Liver (tissue), 3 donors: ENCODE measurements around the gene CACNA1I.

Source experiments
- EGR1 ChIP-seq, 2 donors: IDR thresholded peaks; 2 replicates each; pipeline ENCODE4 v1.6.1; 2016 to 2018; ENCODE audit warnings: antibody characterized with exemption in 2 of 2, low read depth in 2 of 2
- TAF1 ChIP-seq: conservative IDR thresholded peaks from 2 replicates; pipeline ENCODE4 v1.6.1; 2016; ENCODE audit warnings: antibody characterized with exemption, mild to moderate bottlenecking
- ZBTB33 ChIP-seq: IDR thresholded peaks from 2 replicates; pipeline ENCODE4 v1.6.1; 2016; ENCODE audit warnings: antibody characterized with exemption
- TF ChIP-seq, protein P1 (sequence below): fragments of 150-350 bp; IDR thresholded peaks from 2 replicates; pipeline ENCODE4 v1.5.1; 2017; ENCODE audit warnings: improper control_type of control experiment, low read depth, low read length; ENCODE audit not compliant: missing input control
- TF ChIP-seq, protein P2 (sequence below): IDR thresholded peaks from 2 replicates; pipeline ENCODE4 v1.6.1; 2016; ENCODE audit warnings: antibody characterized with exemption
- donor health status: healthy.
- donor health status: healthy.

- TF ChIP-seq EGR1 (IDR thresholded peaks at IDR 0.05; ENCODE audit: low read depth in 2 of 2) (no peak), TAF1 (no peak), ZBTB33 (no peak)
- TF ChIP-seq, protein P1, sequence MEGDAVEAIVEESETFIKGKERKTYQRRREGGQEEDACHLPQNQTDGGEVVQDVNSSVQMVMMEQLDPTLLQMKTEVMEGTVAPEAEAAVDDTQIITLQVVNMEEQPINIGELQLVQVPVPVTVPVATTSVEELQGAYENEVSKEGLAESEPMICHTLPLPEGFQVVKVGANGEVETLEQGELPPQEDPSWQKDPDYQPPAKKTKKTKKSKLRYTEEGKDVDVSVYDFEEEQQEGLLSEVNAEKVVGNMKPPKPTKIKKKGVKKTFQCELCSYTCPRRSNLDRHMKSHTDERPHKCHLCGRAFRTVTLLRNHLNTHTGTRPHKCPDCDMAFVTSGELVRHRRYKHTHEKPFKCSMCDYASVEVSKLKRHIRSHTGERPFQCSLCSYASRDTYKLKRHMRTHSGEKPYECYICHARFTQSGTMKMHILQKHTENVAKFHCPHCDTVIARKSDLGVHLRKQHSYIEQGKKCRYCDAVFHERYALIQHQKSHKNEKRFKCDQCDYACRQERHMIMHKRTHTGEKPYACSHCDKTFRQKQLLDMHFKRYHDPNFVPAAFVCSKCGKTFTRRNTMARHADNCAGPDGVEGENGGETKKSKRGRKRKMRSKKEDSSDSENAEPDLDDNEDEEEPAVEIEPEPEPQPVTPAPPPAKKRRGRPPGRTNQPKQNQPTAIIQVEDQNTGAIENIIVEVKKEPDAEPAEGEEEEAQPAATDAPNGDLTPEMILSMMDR, result no peak
- TF ChIP-seq, protein P2, sequence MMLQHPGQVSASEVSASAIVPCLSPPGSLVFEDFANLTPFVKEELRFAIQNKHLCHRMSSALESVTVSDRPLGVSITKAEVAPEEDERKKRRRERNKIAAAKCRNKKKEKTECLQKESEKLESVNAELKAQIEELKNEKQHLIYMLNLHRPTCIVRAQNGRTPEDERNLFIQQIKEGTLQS, result no peak
These were observed 11.6 kb upstream of the CACNA1I start for GRCh38 chr22:39558950-39559349.
